GM21576 (cell line): ENCODE data around the gene LSM4.
"Not testable (repeated sequence)": the region's sequence is repeated elsewhere in the genome, so short reads cannot be mapped to it uniquely, and the experiment has no call there.

Source experiments
- ATAC-seq: cut with Tn5 transposase; IDR thresholded peaks from one replicate; pipeline ENCODE4 v1.9.1; 2021; ENCODE audit warnings: mild to moderate bottlenecking, moderate library complexity; ENCODE audit not compliant: unreplicated experiment

Gene LSM4

GRCh38 chr19:18322759-18323460 is at the start of gene LSM4:
LSM4 (minus strand) TSS chr19:18323076; CDS start chr19:18323020, 56 bp downstream.
- peak; percentile 85 for ATAC-seq

GRCh38 chr19:18368504-18369222 is 45.8 kb upstream of the LSM4 start:
- no peak for ATAC-seq

GRCh38 chr19:18366021-18366435 is 43.2 kb upstream of the LSM4 start:
- ATAC-seq, result no peak

GRCh38 chr19:18364826-18365528 is 42.1 kb upstream of the LSM4 start:
- no peak for ATAC-seq

- ATAC-seq, result not testable (repeated sequence)
Observed at GRCh38 chr19:18364277-18364825, 41.5 kb upstream of the LSM4 start.

- ATAC-seq, result no peak
Observed at GRCh38 chr19:18363787-18364186, 40.9 kb upstream of the LSM4 start.

- no peak for ATAC-seq
Observed at GRCh38 chr19:18362934-18363542, 40.2 kb upstream of the LSM4 start.

GRCh38 chr19:18361646-18362045 is 38.8 kb upstream of the LSM4 start:
- ATAC-seq, result no peak

GRCh38 chr19:18357041-18357440 is 34.2 kb upstream of the LSM4 start:
- ATAC-seq, result no peak

GRCh38 chr19:18354743-18355142 is 31.9 kb upstream of the LSM4 start:
- ATAC-seq, result not testable (repeated sequence)

- no peak for ATAC-seq
Observed at GRCh38 chr19:18353378-18354005, 30.6 kb upstream of the LSM4 start.

- ATAC-seq, result no peak
Observed at GRCh38 chr19:18351544-18351943, 28.7 kb upstream of the LSM4 start.

GRCh38 chr19:18350490-18350889 is 27.6 kb upstream of the LSM4 start:
- ATAC-seq, result no peak

- ATAC-seq, result no peak
Observed at GRCh38 chr19:18349524-18350128, 26.8 kb upstream of the LSM4 start.

GRCh38 chr19:18348818-18349339 is 26.0 kb upstream of the LSM4 start:
- ATAC-seq, result not testable (repeated sequence)

GRCh38 chr19:18348171-18348570 is 25.3 kb upstream of the LSM4 start:
- no peak for ATAC-seq

GRCh38 chr19:18346091-18346490 is 23.2 kb upstream of the LSM4 start:
- ATAC-seq, result no peak

GRCh38 chr19:18345296-18345695 is 22.4 kb upstream of the LSM4 start:
- no peak for ATAC-seq

GRCh38 chr19:18344582-18344950 is 21.7 kb upstream of the LSM4 start:
- no peak for ATAC-seq

- no peak for ATAC-seq
Observed at GRCh38 chr19:18342090-18342632, 19.3 kb upstream of the LSM4 start.
